Esophagus muscularis mucosa (tissue), 4 donors: ENCODE results near the gene P2RY2. TPM values are rescaled to one million over a fixed set of nuclear protein-coding genes. Genes with fewer than 3 reads are reported as not detected.

ENCODE experiments used
- DNase-seq: peaks from one replicate; pipeline ENCODE4 v3.0.0-alpha.2; 2017; ENCODE audit errors: extremely low spot score
- H3K27ac ChIP-seq, 4 donors: fragments of 200-600 bp; sonication (generic); replicated peaks in 1 of 4; 1 replicate in 3 of 4; 2 replicates in 1 of 4; pipeline ENCODE4 v1.5.1; 2016 to 2019; ENCODE audit warnings: mild to moderate bottlenecking in 1 of 4
- H3K27me3 ChIP-seq, 4 donors: fragments of 200-600 bp; sonication (generic); one replicate each; pipeline versions ENCODE4 v1.5.1 to v1.6.0; 2016 to 2019
- H3K36me3 ChIP-seq, 4 donors: fragments of 200-600 bp; sonication (generic); one replicate each; pipeline ENCODE4 v1.5.1; 2016 to 2019
- H3K4me1 ChIP-seq, 4 donors: fragments of 200-600 bp; sonication (generic); one replicate each; pipeline ENCODE4 v1.5.1; 2016 to 2019
- H3K4me3 ChIP-seq, 4 donors: fragments of 200-600 bp; sonication (generic); 1 replicate in 2 of 4; 2 replicates in 2 of 4; pipeline ENCODE4 v1.5.1; 2016 to 2019; ENCODE audit warnings: mild to moderate bottlenecking in 4 of 4, moderate library complexity in 1 of 4
- H3K9me3 ChIP-seq, 4 donors: fragments of 200-600 bp; sonication (generic); 1 replicate in 3 of 4; 2 replicates in 1 of 4; pipeline ENCODE4 v1.5.1; 2016 to 2019
- EP300 ChIP-seq: sonication (generic); formaldehyde crosslinking; IDR thresholded peaks from one replicate; pipeline ENCODE4 v1.6.1; 2017; ENCODE audit warnings: antibody characterized with exemption
- POLR2A ChIP-seq: fragments of 450-650 bp; IDR thresholded peaks from one replicate; pipeline ENCODE4 v1.6.1; 2017; ENCODE audit warnings: antibody characterized with exemption, moderate library complexity, mild to moderate bottlenecking, low read depth
- POLR2AphosphoS5 ChIP-seq, 2 donors: sonication (generic); formaldehyde crosslinking; IDR thresholded peaks; one replicate each; pipeline ENCODE4 v1.6.1; 2017; ENCODE audit warnings: antibody characterized with exemption in 2 of 2
- WGBS: methylation state at CpG from one replicate; pipeline ENCODE4 v1.1.5; 2018; 5-methylcytosine and 5-hydroxymethylcytosine counted together
- intact Hi-C: fragments of 100-400 bp; cut with DNase I; formaldehyde crosslinking; loops from one replicate; pipeline ENCODE4 v1.15.1; 2023
- total RNA-seq, 4 donors: library from RNA; depleted of rRNA; stranded (reverse); fragments of >200 nt; gene quantifications; one replicate each; pipeline versions ENCODE4 v1.1.0 to v1.2.1, GENCODE V29; 2016
- TF ChIP-seq, protein P1 (sequence below), 3 experiments: fragments of 200-600 bp in 2 of 3; fragments of 450-650 bp in 1 of 3; sonication (generic) in 2 of 3; IDR thresholded peaks; one replicate each; pipeline ENCODE4 v1.5.1; 2017 to 2019; ENCODE audit warnings: antibody characterized with exemption in 3 of 3, mild to moderate bottlenecking in 2 of 3, moderate library complexity in 1 of 3

Gene P2RY2
- total RNA-seq, 4 donors from 2014 or later = 0.32 to 0.83 (median 0.52) TPM; not detected in 1

DNA sequence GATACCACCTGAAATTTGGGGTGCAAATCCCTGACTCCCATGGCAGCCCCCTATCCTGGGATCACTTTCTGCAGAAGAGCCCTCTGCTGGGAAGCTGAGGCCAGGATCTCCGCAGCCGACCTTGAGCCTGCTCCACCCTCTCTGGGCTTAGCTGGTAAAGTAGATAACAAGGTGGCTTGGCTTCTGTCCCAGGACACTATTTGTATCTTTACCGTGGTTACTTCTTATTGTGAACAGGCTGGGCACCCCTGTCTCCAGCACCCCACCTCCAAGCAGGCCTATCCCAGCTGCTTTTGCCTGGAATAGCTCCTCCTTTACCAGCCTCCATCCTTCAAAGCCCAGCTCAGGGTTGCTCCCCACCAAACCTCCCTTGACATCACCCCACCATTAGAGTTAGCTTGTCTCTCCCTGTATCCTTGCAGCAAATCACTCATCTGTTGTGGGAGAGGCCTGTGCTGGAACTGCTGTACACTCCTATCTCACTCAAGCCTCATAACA, 35.2 kb upstream of the P2RY2 start:
- H3K27me3 ChIP-seq = peaks cover 0 to 5% (median 0%) of the 10 kb centered on the region in 4 donors
- H3K27ac ChIP-seq = no peak overlapping the region
- intact Hi-C loops = loop anchor here (10.0 kb wide), 1 partner anchor 212 kb away; no protein-coding TSS in a partner anchor
- H3K9me3 ChIP-seq = no peaks in the 10 kb centered on the region
- 69% methylated on average over 3 of the region's 3 CpGs for WGBS
- H3K36me3 ChIP-seq = no peaks in the 10 kb centered on the region
- peaks cover 6 to 12% (median 8%) of the 10 kb centered on the region in 4 donors for H3K4me1 ChIP-seq
- H3K4me3 ChIP-seq = no peak overlapping the region
- TF ChIP-seq POLR2AphosphoS5 (IDR thresholded peaks at IDR 0.05) = no peak
- no peak for TF ChIP-seq POLR2A
- no peak for DNase-seq

DNA sequence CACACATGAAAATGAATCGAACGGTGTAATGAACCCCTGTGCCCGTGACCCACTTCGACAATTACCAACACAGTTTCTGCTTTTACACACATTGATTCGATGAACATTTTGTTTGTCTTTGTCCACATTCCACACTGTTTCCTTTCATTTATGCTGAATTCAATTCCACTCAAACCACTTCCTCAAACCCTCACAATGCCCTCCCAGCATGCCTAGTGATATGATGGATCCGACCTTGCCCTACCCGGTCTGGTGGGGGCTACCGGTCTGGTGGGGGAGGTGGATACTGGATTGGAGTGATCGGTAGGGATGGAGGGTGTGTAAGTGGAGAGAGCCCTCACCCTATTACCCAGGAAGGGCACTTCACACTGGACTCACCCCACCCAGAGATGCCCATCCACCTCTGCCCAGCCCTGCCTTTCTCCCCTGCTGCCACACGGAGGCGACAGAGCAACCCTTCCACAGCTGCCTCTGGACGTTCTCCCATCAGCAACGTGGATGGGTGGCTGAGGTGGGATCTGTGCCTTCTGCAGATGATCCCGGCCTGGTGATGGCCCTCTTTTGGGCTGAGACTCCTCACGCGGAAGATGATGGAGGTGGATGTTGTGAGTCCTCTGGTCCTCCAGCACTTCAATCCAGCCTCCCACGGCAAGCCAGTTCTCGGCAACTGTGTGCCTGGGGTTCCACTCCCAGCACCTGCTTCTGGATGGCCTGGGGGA, 33.0 kb upstream of the P2RY2 start:
- no peak overlapping the region for H3K4me3 ChIP-seq
- TF ChIP-seq EP300 (no peak), POLR2AphosphoS5 (IDR thresholded peaks at IDR 0.05) (no peak), POLR2A (no peak)
- TF ChIP-seq, protein P1, sequence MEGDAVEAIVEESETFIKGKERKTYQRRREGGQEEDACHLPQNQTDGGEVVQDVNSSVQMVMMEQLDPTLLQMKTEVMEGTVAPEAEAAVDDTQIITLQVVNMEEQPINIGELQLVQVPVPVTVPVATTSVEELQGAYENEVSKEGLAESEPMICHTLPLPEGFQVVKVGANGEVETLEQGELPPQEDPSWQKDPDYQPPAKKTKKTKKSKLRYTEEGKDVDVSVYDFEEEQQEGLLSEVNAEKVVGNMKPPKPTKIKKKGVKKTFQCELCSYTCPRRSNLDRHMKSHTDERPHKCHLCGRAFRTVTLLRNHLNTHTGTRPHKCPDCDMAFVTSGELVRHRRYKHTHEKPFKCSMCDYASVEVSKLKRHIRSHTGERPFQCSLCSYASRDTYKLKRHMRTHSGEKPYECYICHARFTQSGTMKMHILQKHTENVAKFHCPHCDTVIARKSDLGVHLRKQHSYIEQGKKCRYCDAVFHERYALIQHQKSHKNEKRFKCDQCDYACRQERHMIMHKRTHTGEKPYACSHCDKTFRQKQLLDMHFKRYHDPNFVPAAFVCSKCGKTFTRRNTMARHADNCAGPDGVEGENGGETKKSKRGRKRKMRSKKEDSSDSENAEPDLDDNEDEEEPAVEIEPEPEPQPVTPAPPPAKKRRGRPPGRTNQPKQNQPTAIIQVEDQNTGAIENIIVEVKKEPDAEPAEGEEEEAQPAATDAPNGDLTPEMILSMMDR (IDR thresholded peaks at IDR 0.05) = peak; percentile 70 to 90 (median 75)
- no peaks in the 10 kb centered on the region for H3K36me3 ChIP-seq
- no peaks in the 10 kb centered on the region for H3K9me3 ChIP-seq
- no peak overlapping the region for H3K27ac ChIP-seq
- DNase-seq = no peak
- 35% methylated on average over 16 of the region's 18 CpGs for WGBS
- H3K4me1 ChIP-seq = peaks cover 10 to 20% (median 12%) of the 10 kb centered on the region in 4 donors
- intact Hi-C loops = loop anchor here (2.0 to 10.0 kb wide), 3 partner anchors 58 to 210 kb away; no protein-coding TSS in a partner anchor
- H3K27me3 ChIP-seq = peaks cover 0 to 5% (median 0%) of the 10 kb centered on the region in 4 donors

DNA sequence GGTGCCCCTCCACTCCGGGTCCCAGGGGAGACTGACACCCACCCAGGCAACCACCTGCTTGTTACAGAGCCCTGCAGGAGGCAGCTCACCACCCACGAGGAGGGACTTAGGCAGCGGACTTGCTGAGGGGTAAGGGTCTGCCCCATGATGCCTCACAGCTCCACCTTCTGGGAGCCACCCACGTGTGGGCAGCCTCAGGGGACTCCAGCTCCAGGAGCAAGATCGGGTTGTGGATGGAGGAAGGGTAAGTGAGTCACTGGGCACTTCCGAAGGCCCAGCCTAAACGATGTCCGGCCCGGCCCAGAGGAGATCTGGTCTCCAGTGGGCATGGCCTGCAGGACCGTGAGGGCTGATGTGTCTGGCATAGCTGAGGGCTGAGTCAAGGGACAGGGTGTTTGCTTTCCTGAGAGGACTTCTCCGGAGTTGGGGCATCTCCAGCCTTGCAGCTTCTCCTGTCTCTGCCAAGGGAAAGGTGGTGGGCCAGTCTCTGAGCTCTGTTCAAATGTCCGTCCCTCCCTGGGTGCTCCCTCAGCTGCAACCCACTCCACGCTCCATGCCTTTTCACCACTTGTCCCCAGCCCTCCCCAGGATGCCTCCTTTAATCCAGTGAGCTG, 32.3 kb upstream of the P2RY2 start:
- Histone ChIP-seq H3K27ac (no peak overlapping the region), H3K4me1 (peaks cover 10 to 20% (median 12%) of the 10 kb centered on the region in 4 donors), H3K27me3 (peaks cover 0 to 5% (median 0%) of the 10 kb centered on the region in 4 donors), H3K4me3 (no peak overlapping the region), H3K36me3 (no peaks in the 10 kb centered on the region), H3K9me3 (no peaks in the 10 kb centered on the region)
- whole genome bisulfite sequencing = 86% methylated on average over 2 of the region's 13 CpGs
- DNase-seq = no peak
- TF ChIP-seq POLR2A (no peak), EP300 (no peak), POLR2AphosphoS5 (IDR thresholded peaks at IDR 0.05) (no peak)
- TF ChIP-seq, protein P1 (IDR thresholded peaks at IDR 0.05) = no peak
- intact Hi-C loops = loop anchor here (2.0 to 10.0 kb wide), 3 partner anchors 57 to 209 kb away; no protein-coding TSS in a partner anchor

DNA sequence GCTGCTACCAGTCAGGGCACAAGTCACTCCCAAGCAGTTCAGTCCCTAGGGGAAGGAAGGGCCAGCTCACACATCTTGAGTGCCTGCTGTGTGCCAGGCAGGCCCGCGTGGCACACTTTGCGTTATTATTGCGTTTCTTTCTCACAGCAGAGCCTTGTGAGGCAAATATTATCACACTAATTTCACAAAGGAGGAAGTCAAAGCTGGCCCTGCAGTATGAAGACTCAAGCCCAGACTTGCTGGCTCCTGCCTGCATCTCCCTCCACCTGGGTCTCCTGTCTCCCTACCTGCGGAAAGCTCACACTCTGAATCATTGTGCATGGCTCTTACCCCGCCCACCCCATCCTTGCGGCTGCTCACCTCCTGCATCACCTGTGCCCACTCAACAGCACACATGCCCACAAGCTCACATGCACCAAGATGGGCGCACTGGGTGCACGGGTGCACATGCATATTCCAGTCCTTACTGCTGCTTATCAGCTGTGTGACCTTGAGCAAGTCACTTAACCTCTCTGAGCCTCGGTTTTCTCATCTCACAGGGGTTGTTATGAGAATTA, 31.7 kb upstream of the P2RY2 start:
- H3K27me3 ChIP-seq = peaks cover 0 to 5% (median 0%) of the 10 kb centered on the region in 4 donors
- H3K36me3 ChIP-seq = no peaks in the 10 kb centered on the region
- H3K9me3 ChIP-seq = no peaks in the 10 kb centered on the region
- TF ChIP-seq POLR2AphosphoS5 (IDR thresholded peaks at IDR 0.05) = no peak
- TF ChIP-seq, protein P1 (IDR thresholded peaks at IDR 0.05) = no peak
- TF ChIP-seq EP300 = no peak
- TF ChIP-seq POLR2A = no peak
- intact Hi-C loops = loop anchor here (10.0 kb wide), 1 partner anchor 208 kb away; no protein-coding TSS in a partner anchor
- DNase-seq = no peak
- no peak overlapping the region for H3K27ac ChIP-seq
- H3K4me1 ChIP-seq = peaks cover 10 to 20% (median 12%) of the 10 kb centered on the region in 4 donors
- 72% methylated on average over 10 of the region's 10 CpGs for WGBS
- no peak overlapping the region for H3K4me3 ChIP-seq

DNA sequence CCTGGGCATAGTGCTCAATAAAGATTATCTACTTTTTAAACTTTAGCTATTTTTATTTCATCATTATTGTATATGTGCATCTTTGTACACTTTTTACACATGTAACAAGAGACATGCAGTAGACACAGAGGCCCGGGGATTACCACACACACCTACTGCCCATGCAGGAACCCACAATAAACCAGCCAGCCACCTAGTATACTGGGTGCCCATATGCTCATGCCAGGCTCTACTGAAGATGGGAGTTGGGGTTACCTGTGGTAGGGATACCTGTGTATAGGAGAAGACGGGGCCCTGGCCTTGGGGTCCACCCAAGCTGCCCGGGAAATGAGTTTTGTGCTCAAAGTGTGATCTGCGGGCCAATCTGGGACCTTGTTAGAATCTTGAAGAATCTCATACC, 31.2 kb upstream of the P2RY2 start:
- no peak overlapping the region for H3K27ac ChIP-seq
- TF ChIP-seq, protein P1 (IDR thresholded peaks at IDR 0.05) = no peak
- no peak for TF ChIP-seq EP300
- no peak for TF ChIP-seq POLR2AphosphoS5 (IDR thresholded peaks at IDR 0.05)
- TF ChIP-seq POLR2A = no peak
- H3K9me3 ChIP-seq = no peaks in the 10 kb centered on the region
- H3K27me3 ChIP-seq = peaks cover 0 to 5% (median 0%) of the 10 kb centered on the region in 4 donors
- H3K36me3 ChIP-seq = no peaks in the 10 kb centered on the region
- intact Hi-C loops = loop anchor here (10.0 kb wide), 1 partner anchor 208 kb away; no protein-coding TSS in a partner anchor
- DNase-seq = no peak
- no peak overlapping the region for H3K4me3 ChIP-seq
- 63% methylated on average over 4 of the region's 4 CpGs for WGBS
- peaks cover 10 to 20% (median 12%) of the 10 kb centered on the region in 4 donors for H3K4me1 ChIP-seq
